DLD1 (cell line): ENCODE data around the gene TMEM248.
"Not testable (repeated sequence)": the region's sequence is repeated elsewhere in the genome, so short reads cannot be mapped to it uniquely, and the experiment has no call there.

Source experiments
- in situ Hi-C: cut with HindIII; loops from 2 replicates; pipeline ENCODE4 v1.10.0; 2017; ENCODE audit warnings: low sequenced_read_pairs

The TMEM248 gene

DNA sequence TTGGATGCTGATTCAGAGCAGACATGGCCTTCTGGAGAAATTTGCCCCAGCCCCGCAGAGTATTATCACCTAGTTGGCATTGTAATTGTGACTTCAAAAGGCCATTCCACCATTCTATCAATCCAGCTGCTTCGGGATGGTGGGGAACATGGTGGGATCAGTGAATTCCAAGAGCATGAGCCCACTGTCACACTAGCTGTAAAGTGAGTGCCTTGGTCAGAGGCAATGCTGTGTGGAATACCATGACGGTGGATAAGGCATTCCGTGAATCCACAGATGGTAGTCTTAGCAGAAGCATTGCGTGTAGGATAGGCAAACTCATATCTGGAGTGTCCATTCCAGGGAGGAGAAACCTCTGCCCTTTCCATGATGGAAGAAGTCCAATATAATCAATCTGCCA, 13.3 kb upstream of the TMEM248 start:
- in situ Hi-C loops, result no loop called here

DNA sequence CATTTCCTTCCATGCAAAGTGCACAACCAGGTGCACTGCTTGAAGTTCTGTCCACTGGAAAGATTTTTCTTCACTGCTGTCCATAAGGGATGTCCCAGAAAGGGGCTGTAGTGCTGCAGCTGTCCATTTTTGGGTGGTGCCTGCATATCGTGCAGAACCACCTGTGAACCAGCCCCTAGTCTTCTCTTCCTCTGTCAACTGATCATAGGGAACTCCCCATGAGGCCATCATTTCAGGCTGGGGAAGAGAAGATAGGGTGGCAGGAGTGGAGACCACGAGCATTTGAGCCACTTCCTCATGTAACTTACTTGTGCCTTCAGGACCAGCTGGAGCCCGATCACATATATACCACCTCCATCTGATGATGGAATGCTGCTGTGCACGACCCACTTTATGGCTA, 12.4 kb upstream of the TMEM248 start:
- in situ Hi-C loops, result not testable (repeated sequence)

DNA sequence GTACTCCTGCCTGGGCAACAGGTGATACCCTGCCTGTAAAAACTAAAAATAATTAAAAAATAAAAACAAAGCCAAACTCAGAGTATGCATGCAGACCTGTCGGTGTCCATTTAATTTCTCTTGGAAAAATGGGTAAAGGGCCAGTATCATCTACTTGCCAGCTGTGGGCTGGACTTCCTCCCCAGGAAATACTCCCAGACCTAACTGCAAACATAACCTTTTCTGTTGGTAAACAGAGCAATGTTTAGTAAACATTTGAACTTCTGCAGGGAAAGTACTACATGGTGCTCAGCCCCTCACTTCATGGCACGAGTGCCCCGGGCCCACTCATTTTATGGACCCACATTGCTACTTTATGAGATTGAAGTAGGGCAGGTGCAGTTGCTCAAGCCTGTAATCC, 10.2 kb upstream of the TMEM248 start:
- in situ Hi-C loops, result no loop called here

DNA sequence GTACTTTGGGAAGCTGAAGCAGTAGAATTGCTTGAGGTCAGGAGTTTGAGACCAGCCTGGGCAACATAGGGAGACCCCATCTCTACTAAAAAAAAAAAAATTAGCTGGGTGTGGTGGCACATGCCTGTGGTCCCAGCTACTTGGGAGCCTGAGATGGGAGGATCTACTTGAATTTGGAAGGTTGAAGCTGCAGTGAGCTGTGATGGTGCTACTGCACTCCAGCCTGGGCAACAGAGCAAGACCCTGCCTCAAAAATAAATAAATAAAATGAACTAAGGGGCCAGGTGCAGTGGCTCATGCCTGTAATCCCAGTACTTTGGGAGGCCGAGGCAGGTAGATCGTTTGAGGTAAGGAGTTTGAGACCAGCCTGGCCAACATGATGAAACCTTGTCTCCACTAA, 9.8 kb upstream of the TMEM248 start:
- in situ Hi-C loops, result not testable (repeated sequence)

DNA sequence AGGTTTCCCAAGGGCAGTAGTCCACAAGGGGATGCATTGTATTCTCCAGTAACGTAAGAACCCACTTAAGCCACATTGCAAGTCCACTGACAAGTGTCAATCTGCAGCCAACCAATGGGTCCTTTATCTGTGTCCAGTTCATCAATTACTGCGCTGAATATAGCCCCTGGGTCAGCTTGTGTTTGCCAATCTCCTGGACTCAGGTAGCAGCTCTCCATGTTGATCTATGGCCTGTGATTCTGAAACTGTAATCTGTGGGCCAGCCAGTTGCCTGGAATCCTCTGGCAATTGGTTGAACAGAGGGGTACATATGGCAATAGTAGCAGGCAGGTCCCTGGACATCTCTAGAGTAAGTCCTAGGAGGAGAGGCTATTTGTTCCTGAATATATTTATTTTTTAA, 8.8 kb upstream of the TMEM248 start:
- in situ Hi-C loops, result no loop called here

DNA sequence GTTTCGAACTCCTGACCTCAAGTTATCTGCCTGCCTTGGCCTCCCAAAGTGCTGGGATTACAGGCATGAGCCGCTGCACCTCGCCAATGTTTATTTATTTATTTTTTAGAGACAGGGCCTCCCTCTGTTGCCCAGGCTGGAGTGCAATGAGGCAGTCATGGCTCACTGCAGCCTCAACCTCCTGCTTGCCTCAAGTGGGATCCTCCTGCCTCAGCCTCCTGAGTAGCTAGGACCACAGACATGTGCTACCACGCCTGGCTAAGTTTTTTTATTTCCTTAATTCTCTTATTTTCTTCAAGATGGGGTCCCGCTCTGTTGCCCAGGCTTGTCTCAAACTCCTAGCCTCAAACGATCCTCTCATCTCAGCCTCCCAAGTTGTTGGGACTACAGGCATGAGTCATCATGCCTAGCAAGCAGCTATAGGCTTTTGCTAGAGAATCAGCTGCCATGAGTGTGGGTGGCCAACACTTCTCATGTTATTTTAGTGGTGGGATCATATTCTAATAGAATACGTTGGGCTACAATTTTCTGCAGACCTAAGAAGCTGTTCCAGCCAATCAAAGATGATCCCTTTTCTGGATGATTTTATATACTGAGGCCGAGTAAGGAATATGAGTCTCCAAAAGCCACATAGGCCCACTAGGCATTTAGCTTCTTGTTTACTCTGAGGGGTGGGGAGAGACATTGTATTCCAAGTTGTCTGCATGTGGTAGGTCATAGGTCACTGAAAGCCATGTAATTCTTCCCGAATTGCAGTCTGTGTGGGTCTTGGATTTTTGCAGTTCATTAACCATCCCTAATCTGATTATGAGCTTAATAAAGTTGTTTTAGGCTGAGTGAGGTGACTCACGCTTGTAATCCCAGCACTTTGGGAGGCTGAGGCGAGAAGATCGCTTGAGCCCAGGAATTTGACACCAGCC, 7.6 kb upstream of the TMEM248 start:
- in situ Hi-C loops, result no loop called here

DNA sequence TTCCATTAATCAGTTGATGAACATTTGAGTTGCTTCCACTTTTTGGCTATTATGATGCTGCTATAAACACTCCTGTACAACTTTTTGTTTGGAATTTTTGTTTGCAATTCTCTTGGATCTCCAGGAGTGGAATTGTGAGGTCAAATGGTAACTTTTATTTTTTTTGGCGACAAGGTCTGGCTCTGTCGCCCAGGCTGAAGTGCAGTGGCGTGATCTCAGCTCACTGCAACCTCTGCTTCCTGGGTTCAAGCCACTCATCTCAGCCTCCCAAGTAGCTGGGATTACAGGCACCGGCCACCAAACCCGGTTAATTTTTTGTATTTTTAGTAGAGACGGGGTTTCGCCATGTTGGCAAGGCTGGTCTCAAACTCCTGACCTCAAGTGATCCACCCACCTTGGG, 3.1 kb upstream of the TMEM248 start:
- in situ Hi-C loops, result not testable (repeated sequence)

DNA sequence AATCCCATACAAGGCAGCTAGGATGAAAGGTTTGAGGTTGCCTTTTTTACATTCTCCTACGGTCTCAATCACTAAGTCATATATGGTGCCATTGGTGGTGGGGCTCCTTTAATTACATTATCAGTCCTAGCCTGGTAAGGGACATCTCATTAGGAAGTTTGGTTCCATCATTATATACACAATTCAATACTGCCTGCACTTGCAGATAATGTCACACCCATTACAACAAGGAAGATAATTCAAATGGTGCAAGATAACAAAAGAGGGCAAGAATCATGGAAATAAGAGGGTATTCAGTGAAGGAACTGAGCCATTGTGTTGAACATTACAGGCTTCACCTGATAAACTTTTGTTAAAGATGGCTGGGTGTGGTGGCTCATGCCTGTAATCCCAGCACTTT, 1.7 kb upstream of the TMEM248 start:
- in situ Hi-C loops, result no loop called here

DNA sequence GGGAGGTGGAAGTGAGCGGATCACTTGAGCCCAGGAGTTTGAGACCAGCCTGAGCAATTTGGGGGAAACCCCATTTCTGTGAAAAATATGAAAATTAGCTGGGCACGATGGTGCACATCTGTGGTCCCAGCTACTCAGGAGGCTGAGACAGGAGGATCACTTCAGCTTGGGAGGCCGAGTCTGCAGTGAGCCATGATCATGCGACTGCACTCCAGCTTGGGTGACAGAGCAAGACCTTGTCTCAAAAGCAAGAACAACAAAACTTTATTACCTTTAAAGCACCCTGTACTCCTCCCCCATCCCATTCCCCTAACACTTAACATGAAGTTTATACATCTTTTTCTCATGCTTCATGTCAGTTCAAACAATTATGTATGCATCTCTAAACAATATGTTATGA, 1.3 kb upstream of the TMEM248 start:
- in situ Hi-C loops, result no loop called here

DNA sequence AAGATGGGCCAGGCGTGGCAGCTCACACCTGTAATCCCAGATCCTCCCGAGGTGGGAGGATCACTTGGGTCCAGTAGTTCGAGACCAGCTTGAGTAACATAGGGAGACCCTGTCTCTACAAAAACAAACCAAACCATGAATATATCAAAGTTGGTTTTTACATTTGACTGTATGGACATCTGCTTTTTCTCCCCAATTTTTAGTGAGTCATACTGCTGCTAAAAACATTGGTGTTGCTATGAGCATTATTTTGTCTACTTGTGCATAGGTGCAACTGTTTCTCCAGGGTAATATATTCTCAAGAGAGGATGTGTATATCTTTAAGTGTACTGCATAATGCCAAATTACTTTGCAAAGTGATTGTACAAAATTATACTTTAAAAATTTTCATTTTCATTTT, 769 bp upstream of the TMEM248 start:
- in situ Hi-C loops, result no loop called here

DNA sequence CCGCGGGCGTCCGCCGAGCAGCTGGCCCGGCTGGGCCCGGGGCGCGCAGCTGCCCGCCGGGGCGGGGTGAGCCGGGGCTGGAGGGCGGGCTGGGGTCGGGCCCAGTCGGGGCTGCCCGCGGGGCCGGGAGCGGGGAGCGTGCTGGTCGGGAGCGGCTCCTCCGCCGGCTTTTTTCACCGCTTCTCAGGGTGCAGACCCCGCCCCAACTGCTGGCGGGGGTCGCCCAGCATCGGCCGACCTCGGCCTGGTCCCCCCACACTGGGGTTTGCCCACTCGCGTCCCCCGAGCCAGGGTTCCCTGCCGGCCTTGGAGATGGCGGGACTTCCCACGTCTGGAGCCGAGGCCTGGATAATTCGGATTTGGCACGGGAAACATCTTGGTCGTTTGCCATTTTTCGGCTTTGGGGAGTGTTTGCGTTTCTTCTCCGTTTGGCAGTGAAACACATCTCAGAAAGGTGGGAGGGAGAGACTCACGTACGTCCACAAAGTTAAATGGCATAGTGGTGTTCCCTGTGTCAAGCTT, 432 bp downstream of the TMEM248 start:
- in situ Hi-C loops, result no loop called here

DNA sequence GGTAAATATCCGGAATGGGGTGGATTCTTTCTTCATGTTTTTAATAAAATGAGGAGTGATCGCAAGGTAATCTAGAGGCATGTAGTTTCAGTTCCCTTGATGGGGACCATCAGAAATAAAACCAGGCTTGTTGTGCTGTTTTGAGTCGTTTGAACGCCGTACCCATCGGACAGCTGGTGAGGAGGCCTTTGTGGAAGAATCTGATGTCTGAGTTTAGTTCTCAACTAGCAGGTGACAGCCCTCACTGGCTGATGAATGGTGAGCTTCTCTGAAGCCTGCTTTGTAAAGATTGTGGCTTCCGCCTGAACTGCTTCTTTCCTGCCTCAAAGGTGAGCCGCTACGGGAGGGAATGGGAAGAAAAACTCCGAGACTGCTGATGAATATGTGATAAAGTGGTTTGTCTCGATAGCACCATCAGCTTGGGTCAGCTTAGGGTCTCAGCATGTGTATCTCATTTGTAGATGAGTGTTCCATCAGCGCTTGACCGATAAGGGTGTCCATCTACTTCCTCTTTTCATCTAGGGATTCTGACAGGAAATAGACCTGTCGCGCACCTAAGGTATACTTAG, 977 bp downstream of the TMEM248 start:
- in situ Hi-C loops, result no loop called here

DNA sequence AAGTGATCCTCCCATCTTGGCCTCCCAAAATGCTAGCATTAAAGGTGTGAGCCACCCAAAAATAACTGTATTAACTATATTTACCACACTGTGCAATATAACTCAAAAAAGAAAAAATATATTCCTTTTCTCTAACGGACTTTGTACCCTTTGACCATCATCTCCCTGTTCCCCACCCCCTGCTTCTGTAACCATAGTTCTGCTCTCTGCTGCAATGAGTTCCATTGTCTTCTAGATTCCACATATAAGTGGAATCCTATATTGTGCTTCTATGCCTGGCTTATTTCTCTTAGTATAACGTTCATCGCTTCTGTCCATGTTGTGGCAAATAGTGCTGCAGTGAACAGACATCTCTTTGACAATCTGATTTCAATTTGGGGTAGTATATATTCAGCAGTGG, 4.2 kb downstream of the TMEM248 start:
- in situ Hi-C loops, result no loop called here

DNA sequence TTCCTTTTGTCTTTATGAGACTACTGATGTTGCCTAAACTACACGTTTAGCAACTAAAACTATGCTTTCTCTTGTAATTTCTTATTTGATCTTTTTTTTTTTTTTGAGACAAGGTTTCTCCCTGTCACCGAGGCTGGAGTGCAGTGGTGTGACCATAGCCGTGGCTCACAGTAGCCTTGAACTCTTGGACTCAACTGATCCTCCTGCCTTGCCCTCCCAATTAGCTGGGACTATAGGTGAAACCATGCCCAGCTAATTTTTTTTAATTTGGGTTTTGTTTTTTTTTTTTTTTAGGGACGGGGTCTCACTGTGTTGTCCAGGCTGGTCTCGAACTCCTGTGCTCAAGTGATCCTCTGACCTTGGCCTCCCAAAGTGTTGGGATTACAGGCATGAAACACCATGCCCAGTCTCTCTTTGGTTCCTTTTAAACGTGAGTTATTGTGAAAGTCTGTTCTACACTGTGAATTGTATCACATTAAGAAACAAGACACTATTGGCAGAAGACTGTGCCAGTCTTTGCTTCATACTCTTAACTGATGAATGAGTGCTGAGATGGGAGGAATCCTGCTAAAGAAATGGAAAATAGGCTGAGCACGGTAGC, 6.4 kb downstream of the TMEM248 start:
- in situ Hi-C loops, result no loop called here

DNA sequence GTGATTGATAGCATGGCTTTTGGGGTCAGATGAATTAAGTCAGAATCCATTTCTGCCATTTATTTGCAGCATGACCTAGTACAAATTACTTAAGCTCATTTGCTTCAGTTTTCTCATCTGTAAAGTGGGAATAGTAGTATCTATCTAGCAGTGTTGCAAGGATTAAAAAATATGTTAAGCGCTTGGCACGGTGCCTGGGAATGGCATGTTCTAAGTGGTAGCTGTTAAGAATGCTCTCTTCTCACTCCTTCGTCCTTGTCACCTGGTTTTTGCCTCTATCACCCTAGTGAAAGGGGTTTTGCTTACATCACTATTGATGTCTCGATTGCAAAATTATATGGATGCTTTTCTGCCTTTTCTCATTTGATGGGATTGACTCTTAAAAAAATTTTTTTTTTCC, 7.4 kb downstream of the TMEM248 start:
- in situ Hi-C loops, result no loop called here

DNA sequence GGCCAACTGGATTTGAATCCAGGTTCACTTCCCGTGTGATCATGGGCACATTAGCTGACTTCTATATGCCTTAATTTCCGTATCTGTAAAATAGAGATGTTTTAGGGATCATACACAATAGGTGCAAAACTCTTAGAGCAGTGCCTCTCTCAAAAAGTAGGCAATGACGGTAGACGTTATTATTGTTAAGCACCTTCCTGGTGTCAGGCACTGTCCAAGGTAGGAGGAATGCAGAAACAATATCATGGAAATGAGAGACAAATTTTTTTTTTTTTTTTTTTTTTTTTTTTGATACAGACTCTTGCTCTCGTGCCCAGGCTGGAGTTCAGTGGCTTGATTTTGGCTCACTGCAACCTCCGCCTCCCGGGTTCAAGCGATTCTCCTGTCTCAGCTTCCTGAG, 8.1 kb downstream of the TMEM248 start:
- in situ Hi-C loops, result no loop called here

DNA sequence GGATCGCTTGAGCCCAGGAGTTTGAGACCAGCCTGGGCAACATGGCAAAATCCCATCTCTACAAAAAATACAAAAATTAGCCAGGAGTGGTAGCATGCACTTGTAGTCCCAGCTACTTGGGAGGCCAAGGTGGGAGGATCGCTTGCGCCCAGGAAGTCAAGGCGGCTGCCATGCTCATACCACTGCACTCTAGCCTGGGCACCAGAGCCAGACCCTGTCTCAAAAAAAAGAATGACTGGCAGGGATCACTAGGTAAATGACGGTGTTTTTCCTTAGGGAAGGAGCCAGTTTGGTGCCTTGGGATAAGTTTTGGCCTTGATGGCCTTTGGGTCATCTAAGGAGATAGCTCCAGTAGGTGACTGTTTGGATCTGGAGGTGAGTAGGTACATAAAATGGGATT, 8.9 kb downstream of the TMEM248 start:
- in situ Hi-C loops, result no loop called here

DNA sequence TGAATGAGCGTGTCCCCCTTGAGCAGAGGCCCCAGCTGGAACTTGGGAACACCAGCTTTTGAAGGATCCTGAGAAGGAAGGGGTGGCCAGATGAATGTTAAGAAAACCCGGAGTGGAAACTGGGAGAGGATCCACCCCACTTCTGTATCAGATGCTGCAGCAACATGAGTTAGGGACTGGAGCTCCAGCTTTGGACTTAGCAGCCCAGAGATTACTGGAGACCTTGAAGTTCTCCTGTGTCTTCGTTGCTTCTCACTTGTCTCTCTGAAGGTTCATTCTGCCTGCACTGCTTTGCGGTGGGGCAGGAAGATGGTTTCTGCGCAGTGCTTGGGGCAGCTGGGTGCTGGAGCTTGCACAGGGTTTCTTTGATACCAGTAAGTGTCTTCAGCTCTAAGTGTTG, 9.3 kb downstream of the TMEM248 start:
- in situ Hi-C loops, result no loop called here

DNA sequence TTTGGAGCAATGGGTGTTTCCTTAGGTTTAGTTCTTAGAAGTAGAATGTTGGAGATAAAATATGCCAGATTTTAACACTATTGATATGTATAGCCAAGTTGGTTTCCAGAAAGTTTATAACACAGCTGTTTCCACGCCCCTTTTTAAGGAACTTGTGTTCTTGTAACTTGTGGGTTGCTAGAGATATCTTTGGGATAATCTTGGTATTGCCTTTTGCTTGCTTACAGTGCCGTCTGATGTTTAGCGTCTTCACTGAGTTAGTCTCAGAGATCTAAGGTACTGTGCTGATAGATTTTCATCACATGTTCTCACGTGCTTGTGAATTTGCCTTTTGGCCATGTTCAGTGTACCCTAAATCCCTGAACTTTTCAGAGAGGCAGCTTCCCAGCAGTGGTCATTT, 12.4 kb downstream of the TMEM248 start:
- in situ Hi-C loops, result no loop called here

DNA sequence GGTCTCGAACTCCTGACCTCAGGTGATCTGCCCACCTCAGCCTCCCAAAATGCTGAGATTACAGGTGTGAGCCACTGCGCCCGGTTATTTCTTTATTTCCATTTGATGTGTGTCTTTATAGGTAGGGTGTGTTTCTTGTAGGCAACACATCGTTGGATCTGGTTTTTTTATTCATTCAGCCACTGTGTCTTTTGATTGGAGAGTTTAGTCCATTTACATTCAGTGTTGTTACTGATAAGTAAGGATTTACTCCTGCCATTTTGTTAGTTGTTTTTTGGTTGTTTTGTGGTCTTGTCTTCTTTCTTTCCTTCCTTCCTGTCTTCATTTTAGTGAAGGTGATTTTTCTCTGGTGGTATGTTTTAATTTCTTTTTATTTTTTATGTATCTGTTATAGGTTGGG, 16.9 kb downstream of the TMEM248 start:
- in situ Hi-C loops, result no loop called here

DNA sequence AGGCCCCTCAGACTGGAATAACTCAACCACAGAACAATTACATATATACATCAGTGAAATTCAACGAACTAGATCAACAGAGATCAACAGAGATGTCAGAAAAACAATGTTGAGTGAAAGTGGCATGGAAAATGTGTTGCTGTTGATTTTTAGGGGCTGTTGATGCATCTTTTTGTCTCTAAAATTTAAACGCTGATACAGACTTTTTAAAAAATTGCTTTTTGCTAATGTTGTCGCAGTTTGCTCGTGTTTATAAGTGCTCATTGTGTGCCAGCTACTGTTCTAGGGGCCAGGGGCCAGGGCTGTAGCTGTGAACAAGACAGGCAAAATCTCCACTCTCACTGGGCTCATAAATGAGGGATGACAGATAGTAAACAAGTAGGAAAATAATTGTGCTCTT, 18.3 kb downstream of the TMEM248 start:
- in situ Hi-C loops, result no loop called here

DNA sequence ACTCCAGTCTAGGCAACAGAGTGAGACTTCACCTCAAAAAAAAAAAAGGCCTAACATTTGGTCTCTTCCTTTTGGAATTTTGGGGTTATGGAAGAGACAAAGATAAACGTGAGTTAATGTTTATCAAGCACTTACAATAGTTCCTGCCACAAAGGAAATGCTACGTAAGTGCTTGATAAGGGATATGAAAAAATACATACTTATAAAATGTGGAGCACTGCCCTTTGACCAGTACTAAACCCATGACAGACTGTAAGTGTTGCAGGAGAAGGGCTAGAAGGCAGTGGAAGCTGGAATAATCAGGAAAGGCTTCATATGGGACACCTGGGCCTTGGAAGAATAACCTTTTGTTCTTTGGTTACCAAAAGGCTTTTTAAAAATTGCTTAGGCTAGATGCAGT, 25.5 kb downstream of the TMEM248 start:
- in situ Hi-C loops, result no loop called here
